ENCODE data around the gene NXPH3.
"Not testable (repeated sequence)": the region's sequence is repeated elsewhere in the genome, so short reads cannot be mapped to it uniquely, and the experiment has no call there.

NXPH3 gene

GRCh38 chr17:49567104-49567521, 8.6 kb upstream of the NXPH3 start:
- Histone ChIP-seq H3K79me1 (ENCODE audit: low read depth, low read length) (peaks cover 2% of the 10 kb centered on the region), H2BK12ac (ENCODE audit: low read length) (peak overlapping the region; percentile 30), H3K27ac (replicated peaks; ENCODE audit: low read length) (no peak overlapping the region), H3K27me3 (ENCODE audit: control insufficient read depth in 3 of 3, insufficient read depth in 3 of 3, low read depth in 1 of 3, low read length in 3 of 3) (peaks cover 0 to 33% (median 11%) of the 10 kb centered on the region in 3 experiments), H3K9me3 (replicated peaks in 1 of 2; ENCODE audit: control insufficient read depth in 2 of 2, insufficient read depth in 1 of 2, low read depth in 1 of 2, low read length in 2 of 2) (no peaks in the 10 kb centered on the region), H2BK5ac (ENCODE audit: low read length) (peak overlapping the region; percentile 87), H4K91ac (ENCODE audit: low read depth, low read length, poor library complexity) (no peak overlapping the region), H3K4me3 (ENCODE audit: low read length in 2 of 2) (no peak overlapping the region), H3K4me2 (ENCODE audit: insufficient read depth, low read length, poor library complexity, severe bottlenecking) (no peak overlapping the region), H3K4me1 (ENCODE audit: control insufficient read depth in 2 of 2, insufficient read depth in 1 of 2, low read depth in 1 of 2, low read length in 2 of 2) (peaks cover 0 to 12% of the 10 kb centered on the region in 2 donors), H2BK120ac (ENCODE audit: low read depth, low read length) (no peak overlapping the region), H3K4ac (ENCODE audit: low read length) (no peak overlapping the region), H2BK15ac (ENCODE audit: low read length) (peak overlapping the region; percentile 58), H3K36me3 (replicated peaks in 1 of 2; ENCODE audit: control insufficient read depth in 2 of 2, insufficient read depth in 2 of 2, low read length in 2 of 2) (no peaks in the 10 kb centered on the region), H3K9ac (ENCODE audit: low read depth, low read length, poor library complexity) (no peak overlapping the region), H2AK5ac (ENCODE audit: low read depth, low read length) (peak overlapping the region; percentile 99), H3K18ac (ENCODE audit: low read length) (no peak overlapping the region), H3K23ac (ENCODE audit: low read depth, low read length, poor library complexity) (peak overlapping the region; percentile 80), H2AFZ (ENCODE audit: low read length) (no peak overlapping the region), H4K8ac (ENCODE audit: low read depth, low read length) (no peak overlapping the region), H3K14ac (ENCODE audit: low read length) (no peak overlapping the region)
- no CpG with 5 or more reads among the region's 9 CpGs for WGBS, 2 donors (ENCODE audit: extremely low coverage in 2 of 2, insufficient read length in 2 of 2, insufficient replicate concordance in 1 of 2)
- DNase-seq (ENCODE audit: low spot score): no peak

DNA sequence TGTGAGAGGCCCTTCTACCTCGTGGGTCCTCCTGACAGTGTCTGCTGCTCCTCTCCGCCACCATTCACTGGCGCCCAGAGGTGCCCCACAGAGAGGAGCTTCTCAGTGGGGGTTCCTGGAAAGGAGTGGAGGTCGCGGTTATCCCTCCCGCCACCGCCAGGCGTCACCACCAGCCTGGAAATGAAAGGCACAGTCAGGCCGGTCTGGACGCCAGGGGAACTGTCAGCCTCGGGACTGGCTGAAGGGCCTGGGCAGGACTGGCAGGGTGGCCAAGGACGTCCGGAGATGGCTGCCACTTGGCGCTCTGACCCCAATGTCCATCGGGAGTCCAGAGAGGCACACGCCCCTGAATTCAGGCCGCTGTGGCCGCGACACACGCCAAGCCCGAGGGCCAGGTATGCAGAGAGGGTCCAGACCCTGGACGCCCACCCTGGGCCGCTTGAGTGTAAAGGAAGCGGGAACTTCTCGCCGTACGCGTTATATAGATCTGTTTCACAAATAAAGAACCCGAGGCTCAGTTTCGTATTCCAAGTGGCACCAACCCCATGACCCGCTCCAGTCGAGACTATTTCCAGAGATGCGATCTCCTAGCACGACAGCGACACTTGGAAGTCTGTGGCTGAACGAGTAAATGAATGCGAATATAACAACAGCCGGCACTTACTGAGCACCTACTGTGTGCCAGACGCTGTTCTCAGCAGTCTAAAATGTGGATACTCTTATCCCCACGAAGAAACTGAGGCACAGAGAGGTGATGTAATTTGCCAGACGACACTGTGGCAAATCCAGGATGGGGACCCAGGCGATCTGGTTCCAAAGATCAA, 7.6 kb upstream of the NXPH3 start:
- no peak overlapping the region for H4K8ac ChIP-seq (ENCODE audit: low read depth, low read length)
- no peak overlapping the region for H3K14ac ChIP-seq (ENCODE audit: low read length)
- H3K27ac ChIP-seq (replicated peaks; ENCODE audit: low read length): no peak overlapping the region
- no peak overlapping the region for H3K4ac ChIP-seq (ENCODE audit: low read length)
- H3K79me1 ChIP-seq (ENCODE audit: low read depth, low read length): peaks cover 2% of the 10 kb centered on the region
- H3K23ac ChIP-seq (ENCODE audit: low read depth, low read length, poor library complexity): peak overlapping the region; percentile 89
- H4K91ac ChIP-seq (ENCODE audit: low read depth, low read length, poor library complexity): no peak overlapping the region
- peak overlapping the region; percentile 14 for H2AK5ac ChIP-seq (ENCODE audit: low read depth, low read length)
- WGBS, 2 donors (ENCODE audit: extremely low coverage in 2 of 2, insufficient read length in 2 of 2, insufficient replicate concordance in 1 of 2): no CpG with 5 or more reads among the region's 42 CpGs
- H2BK15ac ChIP-seq (ENCODE audit: low read length): no peak overlapping the region
- H3K9ac ChIP-seq (ENCODE audit: low read depth, low read length, poor library complexity): peak overlapping the region; percentile 50
- H2AFZ ChIP-seq (ENCODE audit: low read length): peak overlapping the region; percentile 90
- H2BK120ac ChIP-seq (ENCODE audit: low read depth, low read length): no peak overlapping the region
- H3K4me3 ChIP-seq (ENCODE audit: low read length in 2 of 2): peak overlapping the region; percentile 23 to 37
- peaks cover 0 to 12% of the 10 kb centered on the region in 2 donors for H3K4me1 ChIP-seq (ENCODE audit: control insufficient read depth in 2 of 2, insufficient read depth in 1 of 2, low read depth in 1 of 2, low read length in 2 of 2)
- peak overlapping the region; percentile 87 for H2BK5ac ChIP-seq (ENCODE audit: low read length)
- H3K18ac ChIP-seq (ENCODE audit: low read length): peak overlapping the region; percentile 74
- H3K9me3 ChIP-seq (replicated peaks in 1 of 2; ENCODE audit: control insufficient read depth in 2 of 2, insufficient read depth in 1 of 2, low read depth in 1 of 2, low read length in 2 of 2): no peaks in the 10 kb centered on the region
- no peak overlapping the region for H2BK12ac ChIP-seq (ENCODE audit: low read length)
- peak overlapping the region; percentile 56 for H3K4me2 ChIP-seq (ENCODE audit: insufficient read depth, low read length, poor library complexity, severe bottlenecking)
- H3K36me3 ChIP-seq (replicated peaks in 1 of 2; ENCODE audit: control insufficient read depth in 2 of 2, insufficient read depth in 2 of 2, low read length in 2 of 2): no peaks in the 10 kb centered on the region
- peaks cover 0 to 43% (median 11%) of the 10 kb centered on the region in 3 experiments for H3K27me3 ChIP-seq (ENCODE audit: control insufficient read depth in 3 of 3, insufficient read depth in 3 of 3, low read depth in 1 of 3, low read length in 3 of 3)
- peak; percentile 79 for DNase-seq (ENCODE audit: low spot score)

DNA sequence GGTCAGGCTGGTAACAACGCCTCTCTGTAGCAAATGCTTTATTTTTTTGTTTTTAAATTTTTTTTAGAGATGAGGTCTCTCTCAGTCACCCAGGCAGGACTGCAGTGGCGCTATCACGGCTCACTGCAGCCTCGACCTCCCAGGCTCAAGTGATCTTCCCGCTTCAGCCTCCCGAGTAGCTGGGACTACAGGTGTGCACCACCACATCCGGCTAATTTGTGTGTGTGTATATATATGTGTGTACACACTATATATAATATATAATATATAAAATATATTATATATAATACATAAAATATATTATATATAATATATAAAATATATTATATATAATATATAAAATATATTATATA, 7.0 kb upstream of the NXPH3 start:
- not testable (repeated sequence) for H3K18ac ChIP-seq (ENCODE audit: low read length); H2AFZ ChIP-seq (ENCODE audit: low read length); H2BK5ac ChIP-seq (ENCODE audit: low read length); H3K4me2 ChIP-seq (ENCODE audit: insufficient read depth, low read length, poor library complexity, severe bottlenecking); H3K9me3 ChIP-seq (replicated peaks in 1 of 2; ENCODE audit: control insufficient read depth in 2 of 2, insufficient read depth in 1 of 2, low read depth in 1 of 2, low read length in 2 of 2); H2AK5ac ChIP-seq (ENCODE audit: low read depth, low read length); H2BK12ac ChIP-seq (ENCODE audit: low read length); H3K4ac ChIP-seq (ENCODE audit: low read length); DNase-seq (ENCODE audit: low spot score); H4K91ac ChIP-seq (ENCODE audit: low read depth, low read length, poor library complexity); H3K9ac ChIP-seq (ENCODE audit: low read depth, low read length, poor library complexity); H2BK120ac ChIP-seq (ENCODE audit: low read depth, low read length); H3K14ac ChIP-seq (ENCODE audit: low read length); H4K8ac ChIP-seq (ENCODE audit: low read depth, low read length); H3K27ac ChIP-seq (replicated peaks; ENCODE audit: low read length); H3K23ac ChIP-seq (ENCODE audit: low read depth, low read length, poor library complexity); H3K4me3 ChIP-seq (ENCODE audit: low read length in 2 of 2); H3K79me1 ChIP-seq (ENCODE audit: low read depth, low read length); H3K36me3 ChIP-seq (replicated peaks in 1 of 2; ENCODE audit: control insufficient read depth in 2 of 2, insufficient read depth in 2 of 2, low read length in 2 of 2); H2BK15ac ChIP-seq (ENCODE audit: low read length)
- H3K27me3 ChIP-seq (ENCODE audit: control insufficient read depth in 3 of 3, insufficient read depth in 3 of 3, low read depth in 1 of 3, low read length in 3 of 3): peaks cover 0 to 49% (median 11%) of the 10 kb centered on the region in 3 experiments
- WGBS, 2 donors (ENCODE audit: extremely low coverage in 2 of 2, insufficient read length in 2 of 2, insufficient replicate concordance in 1 of 2): no CpG with 5 or more reads among the region's 7 CpGs
- peaks cover 0 to 12% of the 10 kb centered on the region in 2 donors for H3K4me1 ChIP-seq (ENCODE audit: control insufficient read depth in 2 of 2, insufficient read depth in 1 of 2, low read depth in 1 of 2, low read length in 2 of 2)

DNA sequence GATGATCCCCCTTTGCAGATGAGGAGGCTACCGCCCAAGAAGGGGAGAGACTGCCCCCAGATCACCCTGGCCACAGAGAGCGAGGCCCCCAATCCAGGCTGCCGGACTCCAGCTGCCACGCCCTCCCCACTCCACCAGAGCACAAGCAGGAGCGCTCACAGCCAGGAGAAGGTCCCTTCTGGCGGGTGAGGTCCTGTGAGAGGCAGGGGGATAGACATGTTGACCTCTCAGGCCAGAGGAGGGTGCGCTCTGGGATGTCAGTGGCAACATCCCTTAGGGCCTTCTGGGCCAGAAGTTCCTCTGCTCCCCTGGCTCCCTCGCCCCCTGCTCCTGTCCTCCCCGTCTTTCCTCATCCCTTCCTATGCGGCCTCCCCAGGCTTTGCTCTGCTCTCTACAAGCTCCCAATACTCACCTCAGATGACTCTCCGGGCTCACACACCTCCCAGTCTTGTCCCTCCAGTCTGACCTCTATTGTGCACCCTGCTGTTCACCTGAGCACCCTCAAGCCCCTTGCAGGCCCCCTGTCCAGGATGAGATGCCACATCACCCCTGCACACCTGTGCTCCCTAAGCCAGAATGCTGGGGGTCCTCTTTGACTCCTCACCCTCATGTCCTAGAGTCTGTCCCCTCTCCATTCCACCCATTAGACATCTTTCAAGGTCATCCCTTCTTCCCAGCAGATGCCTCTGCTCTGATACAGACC, 5.0 kb upstream of the NXPH3 start:
- WGBS, 2 donors (ENCODE audit: extremely low coverage in 2 of 2, insufficient read length in 2 of 2, insufficient replicate concordance in 1 of 2): no CpG with 5 or more reads among the region's 11 CpGs
- H2BK15ac ChIP-seq (ENCODE audit: low read length): peak overlapping the region; percentile 88
- H2BK5ac ChIP-seq (ENCODE audit: low read length): peak overlapping the region; percentile 96
- peak overlapping the region; percentile 85 for H3K18ac ChIP-seq (ENCODE audit: low read length)
- H3K9me3 ChIP-seq (replicated peaks in 1 of 2; ENCODE audit: control insufficient read depth in 2 of 2, insufficient read depth in 1 of 2, low read depth in 1 of 2, low read length in 2 of 2): no peaks in the 10 kb centered on the region
- peak overlapping the region; percentile 55 for H3K23ac ChIP-seq (ENCODE audit: low read depth, low read length, poor library complexity)
- peak overlapping the region; percentile 72 for H4K8ac ChIP-seq (ENCODE audit: low read depth, low read length)
- peak overlapping the region; percentile 90 for H2AK5ac ChIP-seq (ENCODE audit: low read depth, low read length)
- peaks cover 0 to 65% (median 11%) of the 10 kb centered on the region in 3 experiments for H3K27me3 ChIP-seq (ENCODE audit: control insufficient read depth in 3 of 3, insufficient read depth in 3 of 3, low read depth in 1 of 3, low read length in 3 of 3)
- H3K4me3 ChIP-seq (ENCODE audit: low read length in 2 of 2): peak overlapping the region in 1 of 2 donors; percentile 2
- no peak overlapping the region for H3K4me2 ChIP-seq (ENCODE audit: insufficient read depth, low read length, poor library complexity, severe bottlenecking)
- DNase-seq (ENCODE audit: low spot score): no peak
- peak overlapping the region; percentile 27 for H3K14ac ChIP-seq (ENCODE audit: low read length)
- H4K91ac ChIP-seq (ENCODE audit: low read depth, low read length, poor library complexity): no peak overlapping the region
- H2BK12ac ChIP-seq (ENCODE audit: low read length): peak overlapping the region; percentile 63
- no peak overlapping the region for H3K9ac ChIP-seq (ENCODE audit: low read depth, low read length, poor library complexity)
- no peaks in the 10 kb centered on the region for H3K36me3 ChIP-seq (replicated peaks in 1 of 2; ENCODE audit: control insufficient read depth in 2 of 2, insufficient read depth in 2 of 2, low read length in 2 of 2)
- peak overlapping the region; percentile 93 for H2AFZ ChIP-seq (ENCODE audit: low read length)
- H2BK120ac ChIP-seq (ENCODE audit: low read depth, low read length): peak overlapping the region; percentile 93
- peaks cover 0 to 12% of the 10 kb centered on the region in 2 donors for H3K4me1 ChIP-seq (ENCODE audit: control insufficient read depth in 2 of 2, insufficient read depth in 1 of 2, low read depth in 1 of 2, low read length in 2 of 2)
- H3K27ac ChIP-seq (replicated peaks; ENCODE audit: low read length): no peak overlapping the region
- H3K79me1 ChIP-seq (ENCODE audit: low read depth, low read length): peaks cover 3% of the 10 kb centered on the region
- peak overlapping the region; percentile 6 for H3K4ac ChIP-seq (ENCODE audit: low read length)

Data from neuronal stem cell (in vitro differentiated cells).